GM18519 (cell line): ENCODE results near the gene CEBPG.

Experiments
- ATAC-seq: cut with Tn5 transposase; IDR thresholded peaks from one replicate; pipeline ENCODE4 v1.9.1; 2021; ENCODE audit warnings: mild to moderate bottlenecking, moderate library complexity; ENCODE audit not compliant: unreplicated experiment, low FRiP score

CEBPG gene

DNA sequence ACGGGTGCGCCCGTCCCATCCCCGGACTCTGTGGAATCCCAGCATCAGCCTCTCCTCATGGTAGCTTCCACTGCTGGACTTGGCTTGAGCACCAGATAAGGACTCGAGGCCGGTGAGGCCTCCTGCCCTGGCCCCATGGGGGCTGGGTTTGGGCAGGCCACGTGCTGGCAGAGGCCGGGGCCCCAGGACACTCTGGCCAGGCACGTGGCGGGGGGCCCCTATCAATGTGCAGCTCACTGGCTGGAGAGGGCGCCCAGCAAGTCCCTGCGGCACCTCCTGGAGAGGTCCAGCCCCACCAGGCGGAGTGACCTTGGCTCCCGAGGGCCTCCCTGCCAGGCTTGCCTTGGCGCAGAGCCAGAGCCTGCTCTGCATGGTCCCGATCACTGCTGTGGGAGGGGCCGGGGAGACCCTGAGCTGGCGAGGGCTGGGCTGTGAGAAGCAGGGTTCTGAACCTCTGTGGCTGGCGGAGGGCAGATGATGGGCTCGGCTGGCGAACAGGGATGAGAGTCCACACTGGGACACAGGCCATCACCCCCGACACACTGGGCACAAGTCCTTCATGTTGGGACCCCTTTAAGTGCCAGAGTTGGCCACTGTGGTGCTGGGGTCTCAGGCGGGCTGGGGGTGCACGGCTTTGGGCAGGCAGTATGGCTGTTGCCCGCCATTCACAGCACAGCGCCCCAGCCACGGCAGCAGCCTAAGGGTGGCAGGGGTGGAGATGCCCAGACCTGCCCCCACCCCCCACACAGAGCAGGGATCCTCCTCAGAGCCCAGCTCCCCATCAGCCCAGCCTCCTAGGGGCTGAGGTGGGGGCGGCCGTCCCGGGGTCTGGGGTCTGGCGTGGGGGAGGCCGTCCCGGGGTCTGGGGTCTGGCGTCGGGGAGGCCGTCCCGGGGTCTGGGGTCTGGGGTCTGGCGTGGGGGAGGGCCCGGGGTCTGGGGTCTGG is 19.1 kb downstream of the CEBPG start:
- ATAC-seq = no peak

DNA sequence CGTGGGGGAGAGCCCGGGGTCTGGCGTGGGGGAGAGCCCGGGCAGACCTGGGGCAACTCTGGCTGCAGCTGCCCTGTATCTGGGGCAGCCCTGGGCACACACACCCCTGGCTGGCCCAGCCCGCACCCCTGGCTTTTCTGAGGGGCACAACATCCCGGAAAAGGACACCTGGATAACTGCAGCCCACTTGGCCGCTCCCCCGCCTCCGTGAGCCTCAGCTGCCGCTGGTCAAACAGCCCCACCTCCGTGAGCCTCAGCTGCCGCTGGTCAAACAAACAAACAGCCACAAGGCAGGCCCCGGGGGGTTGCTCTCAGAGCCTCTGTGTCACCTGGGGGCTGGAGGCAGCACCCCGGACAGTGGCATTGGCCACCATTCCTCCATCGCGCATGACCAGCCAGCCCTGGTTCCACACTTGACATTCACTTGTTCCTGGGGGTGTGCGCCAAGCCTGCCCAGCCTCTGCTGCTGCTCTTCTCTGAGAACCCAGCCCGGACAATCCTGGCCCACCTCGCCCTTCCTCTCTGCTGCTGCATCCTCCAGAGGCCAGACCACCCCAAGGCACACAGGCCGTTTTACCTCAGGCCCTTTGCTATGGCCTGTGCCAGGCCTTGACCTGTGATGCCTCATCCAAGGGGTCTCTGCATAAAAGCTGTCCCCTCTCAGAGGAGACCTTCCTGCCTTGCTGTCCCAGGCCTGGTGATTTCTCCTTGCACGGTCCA is 19.9 kb downstream of the CEBPG start:
- ATAC-seq = no peak

DNA sequence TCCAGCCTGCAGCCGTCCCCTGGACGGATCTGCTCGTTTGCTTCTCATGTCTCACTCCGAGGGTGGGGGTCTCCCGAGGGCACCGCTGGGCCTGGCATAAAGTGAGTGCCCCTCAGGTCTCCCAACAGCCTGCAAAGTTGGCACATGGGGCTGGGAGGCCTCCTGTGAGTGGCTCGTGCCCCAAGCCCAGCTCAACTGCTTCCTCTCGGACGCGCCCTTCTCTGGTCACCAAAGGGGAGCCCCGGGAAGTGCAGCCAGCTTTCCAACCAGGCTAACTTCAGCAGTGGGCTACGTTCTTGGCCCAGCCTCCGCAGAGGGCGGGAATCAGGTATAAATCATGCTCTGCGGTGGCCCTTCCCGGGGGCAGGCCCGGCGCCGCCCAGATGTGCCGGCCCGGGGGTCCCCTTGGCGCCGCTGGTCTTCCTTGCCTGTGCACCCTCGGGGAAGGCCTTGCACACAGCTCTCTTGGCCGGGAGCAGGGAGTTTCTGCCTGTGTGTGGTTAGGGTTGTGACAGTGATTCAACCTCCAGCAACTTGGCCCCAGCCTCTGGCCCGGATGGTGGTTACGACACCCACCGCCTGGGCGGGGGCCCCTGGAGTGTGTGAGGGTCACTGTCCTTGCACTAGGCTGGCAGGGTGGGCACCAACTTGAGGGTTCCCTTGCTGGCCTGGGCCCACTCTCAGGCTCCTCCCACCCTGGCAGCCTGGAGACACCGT is 20.7 kb downstream of the CEBPG start:
- no peak for ATAC-seq

DNA sequence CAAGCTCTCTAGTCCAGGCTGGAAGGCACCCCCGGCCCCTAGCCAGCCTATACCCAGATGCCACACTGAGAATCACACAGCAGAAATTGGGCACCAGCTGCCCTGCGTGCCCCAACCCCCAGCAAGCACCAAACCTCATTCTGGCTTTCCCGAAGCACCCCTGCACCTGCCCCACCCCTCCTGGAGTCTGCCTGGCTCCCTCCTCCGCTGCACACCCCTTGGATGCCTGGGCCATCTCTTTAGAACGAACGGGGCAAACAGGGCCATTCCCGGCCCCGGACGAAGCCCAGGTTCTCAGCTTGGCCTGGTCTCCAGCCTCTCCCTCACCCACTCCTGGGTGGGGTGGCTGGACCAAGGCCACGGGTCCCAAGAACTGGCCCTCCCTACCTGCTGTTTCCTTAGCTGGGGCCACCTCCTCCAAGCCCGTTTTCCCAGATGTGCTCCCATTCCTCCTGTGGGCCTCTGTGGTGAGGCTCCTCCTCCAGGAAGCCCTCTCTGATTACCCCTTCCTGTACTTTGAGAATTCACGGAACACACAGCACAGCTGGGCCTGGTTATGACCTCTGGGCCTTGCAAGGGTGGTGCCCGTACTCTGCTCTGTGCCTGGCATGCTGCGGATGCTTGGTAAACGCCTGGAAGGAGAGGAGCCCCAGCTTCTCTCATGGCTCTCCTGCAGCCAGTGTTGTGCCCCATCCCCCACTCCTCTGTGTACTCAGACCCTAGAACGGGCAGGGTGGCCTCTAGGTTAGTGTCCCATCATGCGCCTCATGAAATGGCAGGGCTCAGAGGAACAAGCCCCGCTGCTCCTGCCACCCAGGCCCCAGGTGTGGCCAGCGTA is 21.4 kb downstream of the CEBPG start:
- ATAC-seq = no peak

DNA sequence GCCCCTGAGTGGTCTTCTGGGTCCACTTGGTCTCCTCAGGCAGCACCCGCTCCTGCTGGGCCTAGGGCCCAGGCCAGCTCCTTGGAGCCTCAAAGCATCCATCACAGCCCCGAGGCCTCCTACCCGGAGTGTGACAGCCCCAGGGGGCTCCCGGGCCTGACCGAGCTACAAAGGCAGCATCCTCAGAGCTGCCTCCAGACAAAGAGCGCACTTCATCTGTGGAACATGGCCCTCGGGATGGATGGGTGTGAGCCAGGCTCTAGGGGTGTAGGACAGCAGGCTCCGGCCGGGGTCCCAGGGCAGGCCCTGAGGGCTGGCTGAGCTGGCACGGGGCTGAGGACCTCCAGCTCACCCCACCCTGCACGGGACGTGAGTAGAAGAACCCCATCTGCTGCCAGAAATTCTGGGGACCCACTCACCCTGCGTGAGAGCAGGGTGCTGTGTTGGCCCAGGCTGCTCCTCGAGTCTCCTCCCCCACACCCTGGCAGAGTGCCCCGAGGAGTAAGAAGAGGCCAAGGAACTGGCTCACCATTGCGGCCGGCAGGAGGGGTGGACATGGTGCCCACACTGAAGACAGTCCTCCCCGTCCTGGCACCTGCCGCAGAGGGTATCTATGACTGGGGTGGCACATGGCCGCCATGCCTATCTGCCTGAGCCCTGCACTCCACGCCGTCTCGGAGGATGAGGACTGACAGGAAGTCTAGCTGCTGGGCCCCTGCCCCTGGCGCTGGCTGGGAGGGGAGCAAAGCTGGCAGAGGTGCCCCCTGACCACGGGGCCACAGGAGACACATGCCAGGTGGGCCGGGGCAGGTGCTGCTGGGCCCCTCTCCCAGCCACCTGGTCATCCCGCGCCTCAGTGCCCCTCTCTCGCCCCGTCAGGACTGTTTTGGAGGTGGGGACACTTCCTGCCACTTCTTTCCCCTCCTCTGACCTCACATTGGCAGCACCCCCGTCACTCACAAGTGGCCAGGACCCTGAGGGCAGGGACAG is 22.3 kb downstream of the CEBPG start:
- ATAC-seq = no peak

DNA sequence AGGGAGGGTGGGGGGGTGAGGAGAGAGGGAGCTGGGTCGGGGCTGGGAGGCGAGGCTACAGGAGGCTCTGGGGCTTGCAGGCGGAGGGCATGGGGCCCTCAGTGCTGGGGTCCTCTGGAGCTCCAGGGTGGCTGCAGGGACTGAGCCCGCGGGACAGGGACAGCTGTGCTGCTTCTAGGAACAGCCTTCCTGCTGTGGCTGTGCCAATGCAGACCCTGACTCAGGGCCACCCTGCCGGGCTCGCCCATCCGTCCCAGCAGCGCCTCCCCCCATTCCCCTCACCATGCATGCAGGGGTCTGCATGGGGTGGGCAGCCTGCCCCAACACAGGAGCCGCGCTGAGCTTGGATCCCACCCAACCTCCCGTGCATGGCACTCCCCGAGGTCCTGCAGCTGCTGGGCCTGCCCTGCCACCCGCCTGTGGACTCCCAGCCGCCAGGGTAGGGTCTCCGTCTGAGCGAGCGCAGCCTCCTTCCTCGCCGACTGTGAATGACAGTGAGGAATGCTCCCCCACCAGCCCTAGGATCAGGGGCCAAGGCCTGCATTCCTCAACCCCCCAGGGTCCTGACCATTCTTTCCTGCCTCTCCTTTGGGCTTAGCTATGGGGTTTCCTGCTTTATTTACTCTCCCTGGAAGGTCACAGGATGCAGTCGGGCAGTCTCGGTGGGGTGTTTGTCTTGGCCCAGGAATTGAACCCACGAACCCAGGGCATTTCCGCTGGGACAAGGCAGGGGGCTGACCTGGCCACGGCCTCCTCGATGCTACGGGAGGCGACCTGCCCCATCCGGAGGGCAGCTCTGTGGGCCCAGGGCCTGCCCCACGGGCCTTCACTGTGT is 23.4 kb downstream of the CEBPG start:
- no peak for ATAC-seq

DNA sequence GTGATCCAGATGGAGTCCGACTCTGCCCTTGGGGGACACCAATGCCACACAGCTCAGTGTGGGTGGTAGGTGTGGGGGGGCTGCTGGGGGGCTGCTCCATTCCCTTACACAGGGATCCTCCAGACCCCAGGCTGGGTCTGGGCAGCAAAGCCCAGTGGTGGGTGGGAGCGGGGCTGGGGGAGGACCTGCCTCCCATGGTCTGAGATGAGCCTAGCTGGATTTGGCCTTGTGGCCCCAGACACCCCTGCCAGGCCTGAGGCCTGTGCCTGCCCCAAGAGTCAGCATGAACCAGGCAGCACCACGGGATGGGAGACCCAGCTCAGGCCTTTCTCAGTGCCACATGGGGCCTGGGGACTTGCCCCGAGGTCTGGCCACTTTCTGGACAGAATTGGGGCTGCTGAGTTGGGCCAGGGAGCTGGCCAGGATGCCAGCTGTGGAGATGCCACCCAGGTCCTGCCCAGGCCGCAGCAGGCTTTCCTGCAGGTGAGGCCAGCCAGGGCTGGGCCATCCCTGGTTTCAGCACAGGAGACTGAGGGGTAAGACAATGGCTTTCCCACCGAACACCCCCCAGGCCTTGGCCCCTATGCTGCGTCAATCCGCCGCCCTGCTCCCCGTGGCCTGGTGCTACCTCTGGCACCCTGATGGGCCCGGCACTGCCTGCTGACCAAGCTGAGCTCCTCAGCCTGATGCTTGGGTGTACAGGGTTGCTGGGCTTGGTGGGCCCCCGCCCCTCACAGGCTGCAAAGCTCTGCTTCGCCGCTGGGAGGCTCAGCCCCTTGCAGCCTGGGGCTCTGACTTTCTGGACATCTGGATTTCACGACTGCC is 24.2 kb downstream of the CEBPG start:
- ATAC-seq = no peak

DNA sequence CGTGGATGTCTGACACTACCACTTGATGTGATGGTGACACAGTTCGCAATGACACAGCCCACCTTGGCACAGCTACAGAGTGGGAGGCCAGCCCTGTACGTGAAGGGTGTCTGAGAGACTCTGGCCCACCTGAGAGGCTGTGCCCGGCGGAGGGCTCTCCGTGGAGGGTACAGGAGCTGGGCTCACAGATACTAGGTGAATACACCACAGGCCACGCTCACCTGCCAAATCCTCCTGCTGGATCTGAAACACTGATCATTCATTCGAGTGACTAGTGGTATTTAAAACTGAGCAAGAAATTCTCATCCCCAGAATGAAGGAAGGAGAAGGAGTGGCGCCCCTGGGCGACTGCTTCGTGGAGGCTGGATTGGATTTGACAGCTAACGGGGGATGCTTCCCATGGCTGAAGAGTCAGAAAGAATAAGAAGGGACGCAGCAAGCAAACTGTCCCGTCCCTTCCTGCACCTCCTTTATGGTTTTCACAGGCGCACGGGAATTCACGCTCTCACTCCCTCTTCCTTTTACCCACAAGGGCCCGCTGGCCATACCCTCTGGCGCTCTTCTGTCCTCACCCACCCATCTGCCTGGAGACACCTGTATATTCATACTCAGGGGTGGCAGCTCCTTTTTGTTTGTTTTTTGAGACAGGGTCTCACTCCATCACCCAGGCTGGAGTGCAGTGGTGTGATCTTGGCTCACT is 25.0 kb downstream of the CEBPG start:
- ATAC-seq = no peak

DNA sequence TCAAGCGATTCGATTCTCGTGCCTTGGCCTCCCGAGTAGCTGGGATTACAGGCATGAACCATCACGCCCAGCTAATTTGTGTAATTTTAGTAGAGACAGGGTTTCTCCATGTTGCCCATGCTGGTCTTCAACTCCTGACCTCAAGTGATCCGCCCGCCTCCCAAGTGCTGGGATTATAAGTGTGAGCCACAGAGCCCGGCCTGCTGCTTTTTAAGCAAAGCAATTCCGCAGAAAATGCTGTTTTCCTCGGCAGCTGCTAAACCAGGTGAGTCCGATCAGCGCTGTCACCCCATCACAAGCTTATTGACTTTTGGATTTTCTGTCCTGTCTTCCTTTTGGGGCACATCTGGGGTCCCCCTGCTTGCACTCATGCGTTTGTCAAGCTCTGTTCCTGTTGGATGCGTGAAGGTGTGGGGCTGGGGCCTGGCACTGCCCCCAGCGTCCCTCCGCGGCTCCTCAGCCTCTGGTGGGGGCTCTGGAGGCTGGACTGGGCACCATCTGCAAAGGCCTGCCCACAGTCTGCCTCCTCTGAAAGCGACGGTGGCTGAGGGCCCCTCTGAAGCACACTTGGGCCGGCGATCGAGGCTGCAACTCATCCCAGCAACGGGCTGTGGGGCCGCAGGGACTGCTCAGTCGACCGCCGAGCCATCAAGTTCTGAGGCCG is 25.7 kb downstream of the CEBPG start:
- no peak for ATAC-seq

DNA sequence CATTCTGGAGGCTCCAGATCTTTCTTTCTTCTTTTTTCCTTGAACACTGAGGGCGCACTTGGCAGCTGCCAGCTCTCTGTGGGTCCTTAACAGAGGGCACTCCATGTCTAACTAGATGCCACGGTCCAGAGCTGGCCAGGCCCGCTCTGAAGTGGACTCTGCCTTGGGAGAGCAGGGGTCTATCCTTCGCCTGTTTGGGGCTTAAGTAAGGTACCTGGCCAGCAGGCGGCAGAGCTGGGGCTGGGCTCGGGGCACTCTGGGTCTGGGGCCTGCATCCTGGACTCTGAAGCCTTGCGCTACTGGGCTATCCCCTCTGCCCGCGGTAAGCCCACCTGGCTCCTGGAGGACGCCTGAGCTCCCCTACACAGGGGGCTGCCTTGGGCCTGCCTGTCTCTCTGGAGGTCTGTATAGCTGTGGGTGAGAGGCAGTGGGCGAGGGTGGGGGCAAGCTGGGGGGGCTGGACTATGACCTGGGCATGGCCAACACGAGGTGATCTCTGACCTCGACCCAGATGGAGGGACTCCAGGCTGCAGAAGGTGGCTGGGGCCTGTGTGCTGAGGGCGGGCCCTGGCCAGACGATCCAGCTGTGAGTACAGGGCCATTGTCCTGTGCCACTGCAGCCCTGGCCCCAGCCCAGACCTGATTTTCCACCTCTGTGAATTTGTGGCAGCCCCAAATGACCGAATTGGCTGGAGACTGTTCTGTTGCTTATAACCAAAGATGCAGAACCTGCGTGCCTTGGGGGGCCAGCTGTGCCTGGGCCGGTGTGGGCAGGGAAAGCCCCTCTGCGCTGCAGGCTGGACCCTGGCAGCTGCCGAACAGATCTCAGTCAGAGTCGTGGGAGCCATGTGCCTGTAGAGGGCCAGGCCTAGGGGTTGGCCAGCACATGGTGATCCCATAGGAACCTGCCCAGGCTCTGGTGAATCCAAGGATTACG is 26.5 kb downstream of the CEBPG start:
- ATAC-seq = no peak

DNA sequence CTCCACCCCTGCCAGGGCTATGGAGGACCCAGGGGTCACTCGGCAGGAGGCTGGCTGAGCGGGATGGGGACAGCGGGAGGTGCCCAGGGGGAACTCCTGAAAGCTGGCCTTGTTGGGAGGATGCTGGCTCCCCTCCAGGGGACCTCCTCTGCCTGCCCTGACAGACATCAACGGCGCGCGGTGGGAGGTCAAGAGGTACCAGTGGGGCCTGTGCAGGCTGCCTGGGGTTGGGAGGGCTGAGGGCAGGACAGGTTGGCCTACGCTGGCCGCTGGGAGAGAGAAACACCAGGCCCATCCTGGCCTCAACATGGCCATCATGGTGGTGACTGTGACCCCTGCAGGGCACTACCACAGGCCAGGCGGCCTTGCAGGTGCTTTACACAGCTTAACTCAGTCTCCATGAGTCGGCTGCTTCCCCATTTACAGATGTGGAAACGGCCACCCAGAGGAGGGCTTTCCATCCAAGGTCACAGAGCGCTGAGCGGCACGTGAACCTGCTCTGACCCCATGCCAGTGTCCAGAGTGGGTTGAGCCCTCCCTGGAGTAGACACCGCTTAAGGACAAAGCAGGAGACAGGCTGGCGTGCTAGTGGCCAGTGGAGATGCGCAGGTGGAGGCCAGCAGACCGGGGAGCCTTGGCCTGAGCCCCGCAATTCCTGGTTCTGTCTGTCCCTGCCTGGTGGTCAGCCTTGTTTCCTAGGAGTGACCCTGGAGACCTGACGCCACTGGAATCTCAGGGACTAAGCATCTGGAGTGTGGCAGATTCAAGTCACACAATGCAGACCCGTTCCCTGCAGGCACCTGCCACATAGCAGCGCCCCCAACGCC is 27.6 kb downstream of the CEBPG start:
- ATAC-seq = no peak

DNA sequence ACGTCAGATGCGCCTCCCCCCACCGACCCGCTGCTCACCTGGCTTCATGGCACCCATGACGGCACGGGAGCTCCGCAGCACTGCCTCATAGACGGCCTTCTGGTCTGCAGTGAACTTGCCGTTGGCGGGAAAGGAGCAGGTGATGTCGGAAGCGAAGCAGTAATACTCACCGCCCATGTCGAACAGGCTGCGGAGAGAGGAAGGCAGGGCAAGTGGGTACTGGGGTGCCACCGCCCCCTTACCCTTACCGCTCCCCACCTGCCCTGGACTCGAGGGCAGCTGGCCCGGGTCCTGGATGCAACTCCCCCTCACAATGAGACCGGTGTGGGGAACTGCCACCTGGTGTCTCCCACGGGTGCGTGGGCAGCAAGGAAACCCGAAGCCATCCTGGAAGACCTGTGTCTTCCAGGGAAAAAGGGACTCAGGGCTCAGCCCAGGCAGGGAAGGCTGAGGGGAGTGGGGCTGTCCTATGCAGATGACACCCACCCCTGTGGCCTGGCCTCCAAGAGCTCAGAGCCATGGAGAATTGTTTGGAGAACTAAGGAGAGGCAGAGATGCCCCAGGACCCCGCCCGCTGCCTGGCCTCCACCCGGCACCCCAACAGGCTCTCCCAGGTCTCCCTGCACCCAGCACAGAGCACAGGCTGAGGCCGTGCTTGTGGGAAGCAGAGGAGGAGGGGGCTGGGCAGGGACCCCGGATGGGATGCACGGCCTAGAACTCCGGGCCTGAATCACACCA is 28.3 kb downstream of the CEBPG start:
- no peak for ATAC-seq

DNA sequence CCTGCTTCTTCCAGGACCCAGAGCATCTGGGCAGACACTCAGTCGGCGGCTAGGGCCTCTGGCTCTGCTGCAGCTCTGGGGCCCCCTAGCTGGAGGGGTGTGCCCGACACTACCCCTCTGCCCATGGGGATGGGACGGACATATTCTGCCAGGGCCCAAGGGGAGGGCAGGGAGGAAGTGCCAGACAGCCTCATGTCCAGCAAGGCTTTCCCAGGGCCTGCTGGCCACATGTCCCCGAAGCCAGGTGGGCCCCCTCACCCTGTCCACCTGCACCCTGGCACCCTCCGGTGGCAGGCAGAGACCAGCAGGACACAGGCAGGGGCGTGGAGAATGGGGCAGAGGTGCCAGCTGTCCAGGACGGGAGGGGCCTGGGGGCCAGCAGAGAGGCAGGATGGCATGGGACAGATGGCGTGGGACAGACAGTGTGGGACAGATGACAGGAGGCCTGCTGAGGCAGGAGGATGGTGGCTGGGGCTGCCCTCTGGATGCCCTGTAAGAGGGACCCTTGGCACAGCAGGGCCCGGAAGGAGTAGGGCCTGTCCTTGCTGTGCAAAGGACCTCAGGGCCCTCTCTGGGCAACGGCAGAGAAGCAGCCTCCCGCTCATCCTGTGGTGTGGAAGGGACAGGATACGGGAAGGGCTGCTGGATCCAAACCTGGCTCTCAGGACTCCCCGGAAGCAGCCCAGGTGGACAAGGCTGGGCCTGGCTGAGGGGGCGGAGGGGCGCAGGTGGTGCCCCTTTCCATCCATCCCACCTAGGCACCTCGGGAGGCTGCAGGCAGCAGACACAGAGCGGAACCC is 29.1 kb downstream of the CEBPG start:
- no peak for ATAC-seq
